ENCODE measurements around the gene ADGRE1.
"Not testable (repeated sequence)": the region's sequence is repeated elsewhere in the genome, so short reads cannot be mapped to it uniquely, and the experiment has no call there.

Gene ADGRE1

DNA sequence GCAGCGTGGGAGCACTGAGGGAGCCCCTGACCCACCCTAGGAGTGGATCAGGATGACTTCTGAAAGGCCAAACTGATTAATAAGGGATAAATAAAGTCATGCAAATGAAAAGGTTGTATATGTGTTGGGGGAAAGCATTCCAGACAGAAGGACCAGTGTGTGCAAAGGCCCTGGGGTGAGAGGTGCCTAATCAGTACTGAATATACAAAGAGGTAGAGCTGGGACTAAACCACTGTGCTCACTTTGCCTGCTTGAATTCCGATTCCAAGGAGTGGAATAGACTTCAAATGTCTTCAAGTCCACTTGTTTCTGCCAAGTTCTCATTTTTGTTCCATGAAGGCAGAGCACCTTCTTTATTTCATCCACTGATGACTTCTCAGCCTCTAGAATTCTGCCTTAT, 32.6 kb upstream of the ADGRE1 start:
- Histone ChIP-seq H3K36me3 (ENCODE audit: control insufficient read depth in 5 of 5, insufficient read depth in 5 of 5, low read length in 5 of 5) (peaks cover 0 to 23% (median 1%) of the 10 kb centered on the region in 5 donors), H3K4me1 (ENCODE audit: control insufficient read depth in 5 of 5, insufficient read depth in 5 of 5, low read length in 5 of 5) (peaks cover 0 to 4% (median 0%) of the 10 kb centered on the region in 5 donors), H3K9me3 (ENCODE audit: control insufficient read depth in 5 of 5, low read length in 5 of 5) (peaks cover 0 to 2% (median 0%) of the 10 kb centered on the region in 5 donors), H3K4me3 (ENCODE audit: low read depth in 1 of 5, low read length in 5 of 5) (no peak overlapping the region), H3K27ac (ENCODE audit: low read depth, low read length) (no peak overlapping the region), H3K27me3 (ENCODE audit: control insufficient read depth in 5 of 5, insufficient read depth in 4 of 5, low read length in 5 of 5) (peaks cover 0 to 6% (median 0%) of the 10 kb centered on the region in 5 donors), H3K9ac (ENCODE audit: low read length in 5 of 5) (no peak overlapping the region)

GRCh38 chr19:6856749-6857372, 30.5 kb upstream of the ADGRE1 start:
- Histone ChIP-seq H3K36me3 (ENCODE audit: control insufficient read depth in 5 of 5, insufficient read depth in 5 of 5, low read length in 5 of 5) (peaks cover 0 to 23% (median 0%) of the 10 kb centered on the region in 5 donors), H3K9me3 (ENCODE audit: control insufficient read depth in 5 of 5, low read length in 5 of 5) (no peaks in the 10 kb centered on the region), H3K27me3 (ENCODE audit: control insufficient read depth in 5 of 5, insufficient read depth in 4 of 5, low read length in 5 of 5) (peaks cover 0 to 6% (median 0%) of the 10 kb centered on the region in 5 donors), H3K9ac (ENCODE audit: low read length in 5 of 5) (no peak overlapping the region), H3K4me3 (ENCODE audit: low read depth in 1 of 5, low read length in 5 of 5) (no peak overlapping the region), H3K4me1 (ENCODE audit: control insufficient read depth in 5 of 5, insufficient read depth in 5 of 5, low read length in 5 of 5) (no peaks in the 10 kb centered on the region), H3K27ac (ENCODE audit: low read depth, low read length) (no peak overlapping the region)

GRCh38 chr19:6861683-6862286, 25.6 kb upstream of the ADGRE1 start:
- H3K36me3 ChIP-seq (ENCODE audit: control insufficient read depth in 5 of 5, insufficient read depth in 5 of 5, low read length in 5 of 5) = peaks cover 0 to 4% (median 0%) of the 10 kb centered on the region in 5 donors
- H3K4me1 ChIP-seq (ENCODE audit: control insufficient read depth in 5 of 5, insufficient read depth in 5 of 5, low read length in 5 of 5) = peaks cover 0 to 11% (median 3%) of the 10 kb centered on the region in 5 donors
- no peak overlapping the region for H3K4me3 ChIP-seq (ENCODE audit: low read depth in 1 of 5, low read length in 5 of 5)
- no peaks in the 10 kb centered on the region for H3K9me3 ChIP-seq (ENCODE audit: control insufficient read depth in 5 of 5, low read length in 5 of 5)
- peaks cover 0 to 4% (median 0%) of the 10 kb centered on the region in 5 donors for H3K27me3 ChIP-seq (ENCODE audit: control insufficient read depth in 5 of 5, insufficient read depth in 4 of 5, low read length in 5 of 5)
- no peak overlapping the region for H3K9ac ChIP-seq (ENCODE audit: low read length in 5 of 5)
- no peak overlapping the region for H3K27ac ChIP-seq (ENCODE audit: low read depth, low read length)

- peaks cover 0 to 4% (median 0%) of the 10 kb centered on the region in 5 donors for H3K27me3 ChIP-seq (ENCODE audit: control insufficient read depth in 5 of 5, insufficient read depth in 4 of 5, low read length in 5 of 5)
- no peak overlapping the region for H3K27ac ChIP-seq (ENCODE audit: low read depth, low read length)
- peaks cover 0 to 11% (median 3%) of the 10 kb centered on the region in 5 donors for H3K4me1 ChIP-seq (ENCODE audit: control insufficient read depth in 5 of 5, insufficient read depth in 5 of 5, low read length in 5 of 5)
- peak overlapping the region in 2 of 5 donors; percentile 36 to 55 for H3K4me3 ChIP-seq (ENCODE audit: low read depth in 1 of 5, low read length in 5 of 5)
- no peaks in the 10 kb centered on the region for H3K9me3 ChIP-seq (ENCODE audit: control insufficient read depth in 5 of 5, low read length in 5 of 5)
- peak overlapping the region in 1 of 5 donors; percentile 2 for H3K9ac ChIP-seq (ENCODE audit: low read length in 5 of 5)
- H3K36me3 ChIP-seq (ENCODE audit: control insufficient read depth in 5 of 5, insufficient read depth in 5 of 5, low read length in 5 of 5) = no peaks in the 10 kb centered on the region
Measured at GRCh38 chr19:6862673-6863078, 24.7 kb upstream of the ADGRE1 start.

DNA sequence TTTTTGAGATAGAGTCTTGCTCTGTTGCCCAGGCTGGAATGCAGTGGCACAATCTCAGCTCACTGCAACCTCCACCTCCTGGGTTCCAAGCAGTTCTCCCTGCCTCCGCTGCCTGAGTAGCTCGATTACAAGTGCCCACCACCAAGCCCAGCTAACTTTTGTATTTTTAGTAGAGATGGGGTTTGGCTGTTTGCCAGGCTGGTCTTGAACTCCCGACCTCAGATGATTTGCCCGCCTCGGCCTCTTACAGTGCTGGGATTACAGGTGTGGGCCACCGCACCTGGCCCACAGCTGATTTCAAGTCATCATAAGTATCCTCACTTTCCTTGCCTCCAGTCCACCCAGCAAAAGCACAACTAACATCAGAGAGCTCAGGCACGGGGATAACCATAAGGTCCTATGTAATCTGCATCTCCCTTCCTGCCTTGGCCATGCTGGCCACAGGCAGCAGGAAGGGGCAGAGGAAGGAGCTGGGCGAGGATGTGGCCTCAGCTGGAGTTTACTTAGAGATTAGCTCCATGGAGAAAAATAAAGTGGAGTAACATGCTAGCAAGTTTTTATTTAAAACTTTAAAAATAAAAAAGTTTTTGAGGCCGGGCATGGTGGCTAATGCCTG, 22.9 kb upstream of the ADGRE1 start:
- no peak overlapping the region for H3K27ac ChIP-seq (ENCODE audit: low read depth, low read length)
- H3K27me3 ChIP-seq (ENCODE audit: control insufficient read depth in 5 of 5, insufficient read depth in 4 of 5, low read length in 5 of 5) = peaks cover 0 to 5% (median 0%) of the 10 kb centered on the region in 5 donors
- no peaks in the 10 kb centered on the region for H3K36me3 ChIP-seq (ENCODE audit: control insufficient read depth in 5 of 5, insufficient read depth in 5 of 5, low read length in 5 of 5)
- H3K4me1 ChIP-seq (ENCODE audit: control insufficient read depth in 5 of 5, insufficient read depth in 5 of 5, low read length in 5 of 5) = peaks cover 0 to 21% (median 3%) of the 10 kb centered on the region in 5 donors
- no peak overlapping the region for H3K4me3 ChIP-seq (ENCODE audit: low read depth in 1 of 5, low read length in 5 of 5)
- H3K9me3 ChIP-seq (ENCODE audit: control insufficient read depth in 5 of 5, low read length in 5 of 5) = no peaks in the 10 kb centered on the region
- H3K9ac ChIP-seq (ENCODE audit: low read length in 5 of 5) = no peak overlapping the region

DNA sequence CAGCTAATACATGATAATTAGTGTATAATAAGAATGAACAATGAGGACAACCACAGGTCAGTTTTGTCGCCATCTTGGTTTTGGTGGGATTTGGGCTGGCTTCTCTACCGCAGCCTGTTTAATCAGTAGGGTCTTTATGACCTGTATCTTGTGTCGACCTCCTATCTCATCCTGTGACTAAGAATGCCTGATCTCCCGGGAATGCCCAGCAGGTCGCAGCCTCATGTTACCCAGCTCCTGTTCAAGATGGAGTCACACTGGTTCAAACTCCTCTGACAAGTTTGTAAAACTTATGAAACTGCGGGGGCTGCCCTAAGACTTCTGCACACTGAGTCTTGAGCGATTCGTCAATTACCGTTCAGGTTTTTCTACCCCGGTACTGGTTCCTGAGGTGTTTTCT, 21.5 kb upstream of the ADGRE1 start:
- no peak overlapping the region for H3K9ac ChIP-seq (ENCODE audit: low read length in 5 of 5)
- no peaks in the 10 kb centered on the region for H3K9me3 ChIP-seq (ENCODE audit: control insufficient read depth in 5 of 5, low read length in 5 of 5)
- peaks cover 0 to 21% (median 3%) of the 10 kb centered on the region in 5 donors for H3K4me1 ChIP-seq (ENCODE audit: control insufficient read depth in 5 of 5, insufficient read depth in 5 of 5, low read length in 5 of 5)
- no peak overlapping the region for H3K27ac ChIP-seq (ENCODE audit: low read depth, low read length)
- H3K36me3 ChIP-seq (ENCODE audit: control insufficient read depth in 5 of 5, insufficient read depth in 5 of 5, low read length in 5 of 5) = no peaks in the 10 kb centered on the region
- no peak overlapping the region for H3K4me3 ChIP-seq (ENCODE audit: low read depth in 1 of 5, low read length in 5 of 5)
- peaks cover 0 to 7% (median 0%) of the 10 kb centered on the region in 5 donors for H3K27me3 ChIP-seq (ENCODE audit: control insufficient read depth in 5 of 5, insufficient read depth in 4 of 5, low read length in 5 of 5)

DNA sequence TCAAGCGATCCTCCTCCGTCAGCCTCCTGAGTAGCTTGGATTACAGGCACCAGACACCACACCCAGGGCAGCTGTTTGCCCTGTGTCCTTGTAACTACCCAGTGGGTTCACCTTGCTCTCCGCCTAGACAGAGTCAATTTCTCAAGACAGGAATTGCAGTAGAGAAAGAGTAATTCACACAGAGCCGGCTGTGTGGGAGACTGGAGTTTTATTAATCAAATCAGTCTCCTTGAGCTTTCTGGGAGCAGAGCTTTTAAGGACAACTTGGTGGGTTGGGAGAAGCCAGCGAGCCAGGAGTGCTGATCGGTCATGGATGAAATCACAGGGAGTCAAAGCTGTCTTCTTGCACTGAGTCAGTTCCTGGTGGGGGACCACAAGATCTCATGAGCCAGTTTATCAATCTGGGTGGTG, 20.6 kb upstream of the ADGRE1 start:
- H3K9ac ChIP-seq (ENCODE audit: low read length in 5 of 5) = no peak overlapping the region
- H3K4me1 ChIP-seq (ENCODE audit: control insufficient read depth in 5 of 5, insufficient read depth in 5 of 5, low read length in 5 of 5) = peaks cover 0 to 21% (median 3%) of the 10 kb centered on the region in 5 donors
- peaks cover 0 to 7% (median 0%) of the 10 kb centered on the region in 5 donors for H3K27me3 ChIP-seq (ENCODE audit: control insufficient read depth in 5 of 5, insufficient read depth in 4 of 5, low read length in 5 of 5)
- no peaks in the 10 kb centered on the region for H3K36me3 ChIP-seq (ENCODE audit: control insufficient read depth in 5 of 5, insufficient read depth in 5 of 5, low read length in 5 of 5)
- H3K4me3 ChIP-seq (ENCODE audit: low read depth in 1 of 5, low read length in 5 of 5) = no peak overlapping the region
- no peaks in the 10 kb centered on the region for H3K9me3 ChIP-seq (ENCODE audit: control insufficient read depth in 5 of 5, low read length in 5 of 5)
- no peak overlapping the region for H3K27ac ChIP-seq (ENCODE audit: low read depth, low read length)

GRCh38 chr19:6868351-6868750, 19.0 kb upstream of the ADGRE1 start:
- Histone ChIP-seq H3K4me1 (ENCODE audit: control insufficient read depth in 5 of 5, insufficient read depth in 5 of 5, low read length in 5 of 5) (peaks cover 0 to 12% (median 2%) of the 10 kb centered on the region in 5 donors), H3K27me3 (ENCODE audit: control insufficient read depth in 5 of 5, insufficient read depth in 4 of 5, low read length in 5 of 5) (peaks cover 0 to 7% (median 0%) of the 10 kb centered on the region in 5 donors), H3K9me3 (ENCODE audit: control insufficient read depth in 5 of 5, low read length in 5 of 5) (peaks cover 0 to 4% (median 0%) of the 10 kb centered on the region in 5 donors), H3K27ac (ENCODE audit: low read depth, low read length) (no peak overlapping the region), H3K4me3 (ENCODE audit: low read depth in 1 of 5, low read length in 5 of 5) (no peak overlapping the region), H3K36me3 (ENCODE audit: control insufficient read depth in 5 of 5, insufficient read depth in 5 of 5, low read length in 5 of 5) (no peaks in the 10 kb centered on the region), H3K9ac (ENCODE audit: low read length in 5 of 5) (no peak overlapping the region)

GRCh38 chr19:6869151-6869882, 18.1 kb upstream of the ADGRE1 start:
- H3K4me1 ChIP-seq (ENCODE audit: control insufficient read depth in 5 of 5, insufficient read depth in 5 of 5, low read length in 5 of 5); H3K9ac ChIP-seq (ENCODE audit: low read length in 5 of 5); H3K36me3 ChIP-seq (ENCODE audit: control insufficient read depth in 5 of 5, insufficient read depth in 5 of 5, low read length in 5 of 5); H3K9me3 ChIP-seq (ENCODE audit: control insufficient read depth in 5 of 5, low read length in 5 of 5); H3K27me3 ChIP-seq (ENCODE audit: control insufficient read depth in 5 of 5, insufficient read depth in 4 of 5, low read length in 5 of 5); H3K27ac ChIP-seq (ENCODE audit: low read depth, low read length); H3K4me3 ChIP-seq (ENCODE audit: low read depth in 1 of 5, low read length in 5 of 5): not testable (repeated sequence)

Measured in subcutaneous abdominal adipose tissue (tissue), 5 donors.